GM12874 (cell line): ENCODE data around the gene TMEM259.

Experiments
- CTCF ChIP-seq: IDR thresholded peaks from 2 replicates; pipeline ENCODE4 v1.5.1; 2011; ENCODE audit warnings: low read depth, mild to moderate bottlenecking, control low read depth, low read length, moderate library complexity; ENCODE audit not compliant: insufficient read depth

Gene TMEM259

GRCh38 chr19:1028062-1028926, 7.4 kb upstream of the TMEM259 start:
- no peak for TF ChIP-seq CTCF

DNA sequence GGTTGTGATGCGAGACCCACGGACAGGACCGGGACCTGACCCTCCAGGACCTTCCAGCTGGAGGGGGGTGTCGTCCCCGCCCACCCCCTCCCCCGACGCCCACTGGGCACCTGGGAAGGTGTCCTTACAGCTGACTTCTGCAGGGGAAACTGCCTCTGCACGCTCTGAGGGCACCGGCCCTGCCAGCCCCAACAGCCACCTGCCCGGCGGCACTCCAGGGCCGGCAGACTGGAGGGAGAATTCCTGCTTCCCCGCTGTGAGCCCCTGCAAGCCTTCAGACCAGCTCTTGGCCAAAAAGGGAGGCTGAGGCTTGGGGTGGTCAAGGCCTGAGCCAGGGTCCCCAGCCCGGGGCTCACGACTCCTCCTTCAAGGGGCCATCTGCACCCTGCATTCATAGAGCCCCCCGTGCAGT, 6.7 kb upstream of the TMEM259 start:
- TF ChIP-seq CTCF, result no peak

GRCh38 chr19:1026783-1027649, 6.1 kb upstream of the TMEM259 start:
- TF ChIP-seq CTCF, result no peak

GRCh38 chr19:1025960-1026782, 5.2 kb upstream of the TMEM259 start, which contains the start of gene CNN2:
CNN2 (plus strand) TSS chr19:1026608; CDS start chr19:1026662, 54 bp downstream.
- no peak for TF ChIP-seq CTCF

DNA sequence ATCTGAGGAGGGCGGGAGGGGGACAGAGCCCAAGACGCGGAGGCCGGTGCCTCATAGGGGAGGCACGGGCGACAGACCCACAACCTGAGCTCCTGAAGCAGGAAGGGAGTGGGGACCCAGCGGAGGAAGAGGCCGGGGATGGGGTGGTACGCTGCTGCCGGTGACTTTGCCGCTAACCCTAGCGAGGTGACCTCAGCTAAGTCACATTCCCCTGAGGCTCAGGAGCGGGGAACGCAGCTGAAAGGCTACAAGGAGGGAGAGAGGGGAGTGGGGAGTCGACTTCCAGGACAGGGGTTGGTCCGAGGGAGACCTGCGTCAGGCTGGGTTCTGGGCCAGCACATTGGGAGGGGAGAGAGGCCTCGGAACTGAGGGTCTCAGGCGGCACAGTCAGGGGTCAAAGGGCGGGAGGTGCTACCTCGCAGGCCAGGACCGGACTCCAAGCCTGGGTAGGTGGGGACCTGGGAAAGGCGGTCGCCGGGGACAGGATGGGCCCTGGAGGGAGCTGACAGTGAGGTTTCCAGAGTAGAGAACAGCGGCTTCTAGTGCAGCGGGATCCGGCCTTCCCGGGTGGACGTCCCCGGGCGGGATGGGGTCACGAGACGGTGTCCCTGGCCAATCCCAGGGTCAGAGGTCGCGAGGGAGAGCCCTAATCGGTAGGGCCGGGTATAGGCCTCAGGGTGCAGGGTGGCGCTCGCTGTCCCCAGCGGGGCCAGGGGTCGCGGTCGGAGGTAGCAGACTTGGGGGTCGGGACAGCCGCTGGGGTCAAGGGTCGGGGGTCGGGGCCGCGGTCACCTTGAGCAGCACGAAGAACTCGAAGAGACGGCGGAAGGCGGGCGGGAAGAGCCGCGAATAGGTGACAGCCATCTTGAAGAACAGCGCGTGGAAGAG, 699 bp downstream of the TMEM259 start:
- TF ChIP-seq CTCF, result no peak

GRCh38 chr19:1019616-1019961, 1.3 kb downstream of the TMEM259 start:
- no peak for TF ChIP-seq CTCF
